Esophagus muscularis mucosa (tissue), 4 donors: ENCODE measurements around the gene MRGPRD. TPM values are rescaled to one million over a fixed set of nuclear protein-coding genes. Genes with fewer than 3 reads are reported as not detected.

ENCODE experiments used
- DNase-seq: peaks from one replicate; pipeline ENCODE4 v3.0.0-alpha.2; 2017; ENCODE audit errors: extremely low spot score
- H3K27ac ChIP-seq, 4 donors: fragments of 200-600 bp; sonication (generic); replicated peaks in 1 of 4; 1 replicate in 3 of 4; 2 replicates in 1 of 4; pipeline ENCODE4 v1.5.1; 2016 to 2019; ENCODE audit warnings: mild to moderate bottlenecking in 1 of 4
- H3K27me3 ChIP-seq, 4 donors: fragments of 200-600 bp; sonication (generic); one replicate each; pipeline versions ENCODE4 v1.5.1 to v1.6.0; 2016 to 2019
- H3K36me3 ChIP-seq, 4 donors: fragments of 200-600 bp; sonication (generic); one replicate each; pipeline ENCODE4 v1.5.1; 2016 to 2019
- H3K4me1 ChIP-seq, 4 donors: fragments of 200-600 bp; sonication (generic); one replicate each; pipeline ENCODE4 v1.5.1; 2016 to 2019
- H3K4me3 ChIP-seq, 4 donors: fragments of 200-600 bp; sonication (generic); 1 replicate in 2 of 4; 2 replicates in 2 of 4; pipeline ENCODE4 v1.5.1; 2016 to 2019; ENCODE audit warnings: mild to moderate bottlenecking in 4 of 4, moderate library complexity in 1 of 4
- H3K9me3 ChIP-seq, 4 donors: fragments of 200-600 bp; sonication (generic); 1 replicate in 3 of 4; 2 replicates in 1 of 4; pipeline ENCODE4 v1.5.1; 2016 to 2019
- EP300 ChIP-seq: sonication (generic); formaldehyde crosslinking; IDR thresholded peaks from one replicate; pipeline ENCODE4 v1.6.1; 2017; ENCODE audit warnings: antibody characterized with exemption
- POLR2A ChIP-seq: fragments of 450-650 bp; IDR thresholded peaks from one replicate; pipeline ENCODE4 v1.6.1; 2017; ENCODE audit warnings: antibody characterized with exemption, moderate library complexity, mild to moderate bottlenecking, low read depth
- POLR2AphosphoS5 ChIP-seq, 2 donors: sonication (generic); formaldehyde crosslinking; IDR thresholded peaks; one replicate each; pipeline ENCODE4 v1.6.1; 2017; ENCODE audit warnings: antibody characterized with exemption in 2 of 2
- WGBS: methylation state at CpG from one replicate; pipeline ENCODE4 v1.1.5; 2018; 5-methylcytosine and 5-hydroxymethylcytosine counted together
- intact Hi-C: fragments of 100-400 bp; cut with DNase I; formaldehyde crosslinking; loops from one replicate; pipeline ENCODE4 v1.15.1; 2023
- total RNA-seq, 4 donors: library from RNA; depleted of rRNA; stranded (reverse); fragments of >200 nt; gene quantifications; one replicate each; pipeline versions ENCODE4 v1.1.0 to v1.2.1, GENCODE V29; 2016
- TF ChIP-seq, protein P1 (sequence below), 3 experiments: fragments of 200-600 bp in 2 of 3; fragments of 450-650 bp in 1 of 3; sonication (generic) in 2 of 3; IDR thresholded peaks; one replicate each; pipeline ENCODE4 v1.5.1; 2017 to 2019; ENCODE audit warnings: antibody characterized with exemption in 3 of 3, mild to moderate bottlenecking in 2 of 3, moderate library complexity in 1 of 3

Gene MRGPRD
- total RNA-seq, 4 donors from 2014 or later: 0.32 to 2.5 (median 0.66) TPM; not detected in 1

- TF ChIP-seq EP300 (no peak), POLR2AphosphoS5 (IDR thresholded peaks at IDR 0.05) (no peak), POLR2A (no peak)
- TF ChIP-seq, protein P1, sequence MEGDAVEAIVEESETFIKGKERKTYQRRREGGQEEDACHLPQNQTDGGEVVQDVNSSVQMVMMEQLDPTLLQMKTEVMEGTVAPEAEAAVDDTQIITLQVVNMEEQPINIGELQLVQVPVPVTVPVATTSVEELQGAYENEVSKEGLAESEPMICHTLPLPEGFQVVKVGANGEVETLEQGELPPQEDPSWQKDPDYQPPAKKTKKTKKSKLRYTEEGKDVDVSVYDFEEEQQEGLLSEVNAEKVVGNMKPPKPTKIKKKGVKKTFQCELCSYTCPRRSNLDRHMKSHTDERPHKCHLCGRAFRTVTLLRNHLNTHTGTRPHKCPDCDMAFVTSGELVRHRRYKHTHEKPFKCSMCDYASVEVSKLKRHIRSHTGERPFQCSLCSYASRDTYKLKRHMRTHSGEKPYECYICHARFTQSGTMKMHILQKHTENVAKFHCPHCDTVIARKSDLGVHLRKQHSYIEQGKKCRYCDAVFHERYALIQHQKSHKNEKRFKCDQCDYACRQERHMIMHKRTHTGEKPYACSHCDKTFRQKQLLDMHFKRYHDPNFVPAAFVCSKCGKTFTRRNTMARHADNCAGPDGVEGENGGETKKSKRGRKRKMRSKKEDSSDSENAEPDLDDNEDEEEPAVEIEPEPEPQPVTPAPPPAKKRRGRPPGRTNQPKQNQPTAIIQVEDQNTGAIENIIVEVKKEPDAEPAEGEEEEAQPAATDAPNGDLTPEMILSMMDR (IDR thresholded peaks at IDR 0.05): no peak
- H3K36me3 ChIP-seq: peaks cover 9 to 47% (median 29%) of the 10 kb centered on the region in 4 donors
- H3K4me3 ChIP-seq: peak overlapping the region; percentile 13 to 83 (median 71)
- peak overlapping the region; percentile 95 to 99 (median 97) for H3K27ac ChIP-seq
- peaks cover 0 to 7% (median 0%) of the 10 kb centered on the region in 4 donors for H3K27me3 ChIP-seq
- DNase-seq: no peak
- WGBS: 51% methylated on average over 7 of the region's 8 CpGs
- intact Hi-C loops: loop anchor here (5.0 kb wide), 1 partner anchor 171 kb away; no protein-coding TSS in a partner anchor
- no peaks in the 10 kb centered on the region for H3K9me3 ChIP-seq
- H3K4me1 ChIP-seq: peaks cover 50 to 96% (median 85%) of the 10 kb centered on the region in 4 donors
Observed at GRCh38 chr11:69007975-69008381, 27.2 kb upstream of the MRGPRD start.

DNA sequence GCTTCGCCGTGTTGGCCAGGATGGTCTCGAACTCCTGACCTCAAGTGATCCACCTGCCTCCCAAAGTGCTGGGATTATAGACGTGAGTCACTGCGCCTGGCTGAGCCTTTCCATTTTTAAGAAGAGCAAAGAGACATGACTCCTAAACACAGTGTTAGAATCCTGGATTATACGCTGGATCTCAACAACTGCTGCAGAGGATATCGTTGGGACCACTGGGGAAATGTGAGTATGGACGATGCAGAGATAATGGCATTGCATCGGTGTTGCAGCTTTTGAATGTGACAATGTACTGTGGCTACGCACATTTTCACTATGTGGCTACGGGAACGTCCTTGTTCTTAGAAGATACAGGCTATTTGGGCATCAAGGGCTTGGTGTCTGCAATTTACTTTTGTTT lies 26.0 kb upstream of the MRGPRD start:
- no peak for TF ChIP-seq POLR2AphosphoS5 (IDR thresholded peaks at IDR 0.05)
- TF ChIP-seq, protein P1 (IDR thresholded peaks at IDR 0.05): no peak
- no peak for TF ChIP-seq EP300
- no peak for TF ChIP-seq POLR2A
- DNase-seq: no peak
- Histone ChIP-seq H3K4me1 (peaks cover 56 to 100% (median 95%) of the 10 kb centered on the region in 4 donors), H3K4me3 (peak overlapping the region in 1 of 4 donors; percentile 77), H3K27ac (peak overlapping the region; percentile 95 to 99 (median 97)), H3K36me3 (peaks cover 9 to 47% (median 29%) of the 10 kb centered on the region in 4 donors), H3K9me3 (no peaks in the 10 kb centered on the region), H3K27me3 (no peaks in the 10 kb centered on the region)
- intact Hi-C loops: loop anchor here (5.0 kb wide), 1 partner anchor 170 kb away; no protein-coding TSS in a partner anchor
- WGBS: 59% methylated on average over 9 of the region's 12 CpGs

DNA sequence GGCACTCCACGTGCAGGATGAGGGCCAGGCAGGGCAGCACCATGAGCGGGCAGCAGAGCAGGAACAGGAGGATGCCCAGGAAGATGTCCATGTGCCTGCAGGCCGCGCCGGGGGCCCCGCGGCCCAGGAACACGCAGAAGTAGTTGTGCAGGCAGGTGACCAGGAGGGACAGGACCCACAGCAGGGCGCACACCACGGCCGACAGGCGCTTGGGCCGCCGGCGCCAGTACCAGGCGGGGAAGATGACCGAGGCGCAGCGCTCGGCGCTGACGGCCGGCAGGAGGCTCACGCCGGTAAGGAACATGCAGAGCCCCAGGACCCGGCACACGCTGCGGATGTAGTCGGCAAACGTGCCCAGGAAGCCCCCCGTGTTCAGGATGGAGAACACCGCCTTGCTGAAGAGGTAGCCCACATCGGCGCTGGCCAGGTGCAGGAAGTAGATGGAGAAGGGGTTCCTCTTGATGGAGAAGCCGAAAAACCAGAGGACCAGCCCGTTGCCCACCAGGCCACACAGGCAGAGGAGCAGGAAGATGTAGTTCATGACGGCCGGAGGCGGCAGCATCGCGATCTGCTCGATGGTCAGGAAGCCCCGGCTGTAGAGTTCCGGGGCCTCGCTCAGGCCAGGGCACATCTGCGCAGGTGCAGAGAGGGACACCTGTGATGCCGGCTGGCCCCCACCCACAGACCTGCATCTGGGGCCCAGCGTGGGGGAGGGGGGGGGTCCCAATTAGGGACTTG lies 25.0 kb upstream of the MRGPRD start:
- no peak overlapping the region for H3K4me3 ChIP-seq

DNA sequence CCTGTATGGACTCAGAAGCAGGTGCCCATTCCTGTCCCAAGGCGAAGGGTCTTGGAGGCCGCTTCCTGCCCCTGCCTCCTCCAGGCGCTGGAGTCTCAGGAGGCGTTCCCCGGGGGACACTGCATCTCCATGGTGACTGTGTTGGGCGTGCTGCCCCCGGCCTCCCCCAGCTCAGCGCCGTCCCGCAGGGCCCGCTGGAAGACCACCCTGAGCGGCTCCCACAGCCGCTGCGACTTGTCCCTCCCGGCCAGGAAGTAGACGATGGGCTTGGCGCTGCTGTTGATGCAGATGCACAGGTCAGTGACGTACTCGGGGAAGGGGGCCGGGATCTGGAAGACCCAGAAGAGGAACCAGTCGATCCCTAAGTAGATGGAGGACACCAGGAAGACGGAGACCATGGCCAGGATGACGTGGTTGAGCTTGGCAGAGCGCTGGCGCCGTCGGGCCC lies 24.4 kb upstream of the MRGPRD start:
- peaks cover 57 to 100% (median 100%) of the 10 kb centered on the region in 4 donors for H3K4me1 ChIP-seq
- intact Hi-C loops: loop anchor here (5.0 kb wide), 1 partner anchor 168 kb away; no protein-coding TSS in a partner anchor
- H3K36me3 ChIP-seq: peaks cover 9 to 47% (median 29%) of the 10 kb centered on the region in 4 donors
- 73% methylated on average over 10 of the region's 27 CpGs for WGBS
- H3K27me3 ChIP-seq: no peaks in the 10 kb centered on the region
- no peak for TF ChIP-seq EP300
- TF ChIP-seq, protein P1 (IDR thresholded peaks at IDR 0.05): no peak
- no peak for TF ChIP-seq POLR2AphosphoS5 (IDR thresholded peaks at IDR 0.05)
- no peak for TF ChIP-seq POLR2A
- no peak overlapping the region for H3K4me3 ChIP-seq
- H3K27ac ChIP-seq: peak overlapping the region; percentile 95 to 99 (median 97)
- no peaks in the 10 kb centered on the region for H3K9me3 ChIP-seq
- DNase-seq: no peak

More for the DNA sequence above, 25.0 kb upstream of the MRGPRD start:
- H3K4me1 ChIP-seq: peaks cover 59 to 100% (median 99%) of the 10 kb centered on the region in 4 donors
- 83% methylated on average over 30 of the region's 48 CpGs for WGBS
- peak overlapping the region; percentile 95 to 99 (median 97) for H3K27ac ChIP-seq
- intact Hi-C loops: loop anchor here (5.0 kb wide), 1 partner anchor 168 kb away; no protein-coding TSS in a partner anchor
- TF ChIP-seq EP300 (no peak), POLR2AphosphoS5 (IDR thresholded peaks at IDR 0.05) (peak in 1 of 2 donors; percentile 18), POLR2A (no peak)
- TF ChIP-seq, protein P1 (IDR thresholded peaks at IDR 0.05): no peak
- no peaks in the 10 kb centered on the region for H3K9me3 ChIP-seq
- peaks cover 9 to 47% (median 29%) of the 10 kb centered on the region in 4 donors for H3K36me3 ChIP-seq
- DNase-seq: no peak
- H3K27me3 ChIP-seq: no peaks in the 10 kb centered on the region
